Measurements from ENCODE around the gene CRELD2. TPM values are rescaled to one million over a fixed set of nuclear protein-coding genes. Genes with fewer than 3 reads are reported as not detected.

Gene CRELD2
- total and polyA plus RNA-seq, 4 donors: 21.5 to 61.3 (median 44.1) TPM

- Histone ChIP-seq H3K27me3 (ENCODE audit: control insufficient read depth, insufficient read depth, low read length) (no peaks in the 10 kb centered on the region), H3K9me3 (ENCODE audit: control insufficient read depth, insufficient read depth, low read length) (no peaks in the 10 kb centered on the region), H3K36me3 (ENCODE audit: control insufficient read depth, insufficient read depth, low read length) (no peaks in the 10 kb centered on the region), H3K27ac (ENCODE audit: low read depth, low read length) (no peak overlapping the region), H3K4me3 (ENCODE audit: low read depth, low read length) (no peak overlapping the region), H3K4me1 (ENCODE audit: control insufficient read depth, insufficient read depth, low read length) (peaks cover 17% of the 10 kb centered on the region)
- 79% methylated on average over 8 of the region's 8 CpGs for WGBS (ENCODE audit: insufficient coverage)
- no peak for DNase-seq (ENCODE audit: low read depth in 4 of 6, low spot score in 6 of 6)
Measured at GRCh38 chr22:49954354-49954753, 35.9 kb downstream of the CRELD2 start.

GRCh38 chr22:49954991-49955580 is 36.7 kb downstream of the CRELD2 start:
- no peaks in the 10 kb centered on the region for H3K36me3 ChIP-seq (ENCODE audit: control insufficient read depth, insufficient read depth, low read length)
- no peaks in the 10 kb centered on the region for H3K27me3 ChIP-seq (ENCODE audit: control insufficient read depth, insufficient read depth, low read length)
- H3K4me3 ChIP-seq (ENCODE audit: low read depth, low read length): no peak overlapping the region
- no peaks in the 10 kb centered on the region for H3K9me3 ChIP-seq (ENCODE audit: control insufficient read depth, insufficient read depth, low read length)
- no peak overlapping the region for H3K27ac ChIP-seq (ENCODE audit: low read depth, low read length)
- DNase-seq (ENCODE audit: low read depth in 4 of 6, low spot score in 6 of 6): no peak
- peaks cover 19% of the 10 kb centered on the region for H3K4me1 ChIP-seq (ENCODE audit: control insufficient read depth, insufficient read depth, low read length)
- 84% methylated on average over 14 of the region's 15 CpGs for WGBS (ENCODE audit: insufficient coverage)

- WGBS (ENCODE audit: insufficient coverage): 90% methylated on average over 22 of the region's 22 CpGs
- Histone ChIP-seq H3K9me3 (ENCODE audit: control insufficient read depth, insufficient read depth, low read length) (no peaks in the 10 kb centered on the region), H3K36me3 (ENCODE audit: control insufficient read depth, insufficient read depth, low read length) (no peaks in the 10 kb centered on the region), H3K4me1 (ENCODE audit: control insufficient read depth, insufficient read depth, low read length) (peaks cover 19% of the 10 kb centered on the region), H3K4me3 (ENCODE audit: low read depth, low read length) (no peak overlapping the region), H3K27me3 (ENCODE audit: control insufficient read depth, insufficient read depth, low read length) (no peaks in the 10 kb centered on the region), H3K27ac (ENCODE audit: low read depth, low read length) (no peak overlapping the region)
- no peak for DNase-seq (ENCODE audit: low read depth in 4 of 6, low spot score in 6 of 6)
Measured at GRCh38 chr22:49955581-49956417, 37.4 kb downstream of the CRELD2 start.

- Histone ChIP-seq H3K27me3 (ENCODE audit: control insufficient read depth, insufficient read depth, low read length) (no peaks in the 10 kb centered on the region), H3K27ac (ENCODE audit: low read depth, low read length) (no peak overlapping the region), H3K36me3 (ENCODE audit: control insufficient read depth, insufficient read depth, low read length) (no peaks in the 10 kb centered on the region), H3K9me3 (ENCODE audit: control insufficient read depth, insufficient read depth, low read length) (no peaks in the 10 kb centered on the region), H3K4me3 (ENCODE audit: low read depth, low read length) (no peak overlapping the region), H3K4me1 (ENCODE audit: control insufficient read depth, insufficient read depth, low read length) (peaks cover 16% of the 10 kb centered on the region)
- no peak for DNase-seq (ENCODE audit: low read depth in 4 of 6, low spot score in 6 of 6)
- WGBS (ENCODE audit: insufficient coverage): 92% methylated on average over 15 of the region's 15 CpGs
Measured at GRCh38 chr22:49956418-49956770, 38.0 kb downstream of the CRELD2 start.

- Histone ChIP-seq H3K27me3 (ENCODE audit: control insufficient read depth, insufficient read depth, low read length) (no peaks in the 10 kb centered on the region), H3K27ac (ENCODE audit: low read depth, low read length) (no peak overlapping the region), H3K4me3 (ENCODE audit: low read depth, low read length) (no peak overlapping the region), H3K36me3 (ENCODE audit: control insufficient read depth, insufficient read depth, low read length) (peaks cover 5% of the 10 kb centered on the region), H3K4me1 (ENCODE audit: control insufficient read depth, insufficient read depth, low read length) (peaks cover 19% of the 10 kb centered on the region), H3K9me3 (ENCODE audit: control insufficient read depth, insufficient read depth, low read length) (no peaks in the 10 kb centered on the region)
- no peak for DNase-seq (ENCODE audit: low read depth in 4 of 6, low spot score in 6 of 6)
- WGBS (ENCODE audit: insufficient coverage): 87% methylated on average over 19 of the region's 20 CpGs
Measured at GRCh38 chr22:49956914-49957825, 38.7 kb downstream of the CRELD2 start.

- Histone ChIP-seq H3K4me3 (ENCODE audit: low read depth, low read length) (no peak overlapping the region), H3K27ac (ENCODE audit: low read depth, low read length) (no peak overlapping the region), H3K36me3 (ENCODE audit: control insufficient read depth, insufficient read depth, low read length) (peaks cover 11% of the 10 kb centered on the region), H3K27me3 (ENCODE audit: control insufficient read depth, insufficient read depth, low read length) (no peaks in the 10 kb centered on the region), H3K9me3 (ENCODE audit: control insufficient read depth, insufficient read depth, low read length) (no peaks in the 10 kb centered on the region), H3K4me1 (ENCODE audit: control insufficient read depth, insufficient read depth, low read length) (peaks cover 26% of the 10 kb centered on the region)
- 83% methylated on average over 11 of the region's 12 CpGs for WGBS (ENCODE audit: insufficient coverage)
- DNase-seq (ENCODE audit: low read depth in 4 of 6, low spot score in 6 of 6): no peak
Measured at GRCh38 chr22:49957826-49958365, 39.5 kb downstream of the CRELD2 start.

- Histone ChIP-seq H3K36me3 (ENCODE audit: control insufficient read depth, insufficient read depth, low read length) (peaks cover 17% of the 10 kb centered on the region), H3K4me1 (ENCODE audit: control insufficient read depth, insufficient read depth, low read length) (peaks cover 31% of the 10 kb centered on the region), H3K27me3 (ENCODE audit: control insufficient read depth, insufficient read depth, low read length) (no peaks in the 10 kb centered on the region), H3K9me3 (ENCODE audit: control insufficient read depth, insufficient read depth, low read length) (no peaks in the 10 kb centered on the region), H3K4me3 (ENCODE audit: low read depth, low read length) (no peak overlapping the region), H3K27ac (ENCODE audit: low read depth, low read length) (no peak overlapping the region)
- no peak for DNase-seq (ENCODE audit: low read depth in 4 of 6, low spot score in 6 of 6)
- WGBS (ENCODE audit: insufficient coverage): 87% methylated on average over 15 of the region's 16 CpGs
Measured at GRCh38 chr22:49958366-49958921, 40.0 kb downstream of the CRELD2 start.

GRCh38 chr22:49958931-49959781 is 40.7 kb downstream of the CRELD2 start:
- WGBS (ENCODE audit: insufficient coverage): 73% methylated on average over 26 of the region's 29 CpGs
- Histone ChIP-seq H3K27me3 (ENCODE audit: control insufficient read depth, insufficient read depth, low read length) (no peaks in the 10 kb centered on the region), H3K4me1 (ENCODE audit: control insufficient read depth, insufficient read depth, low read length) (peaks cover 38% of the 10 kb centered on the region), H3K4me3 (ENCODE audit: low read depth, low read length) (peak overlapping the region; percentile 40), H3K27ac (ENCODE audit: low read depth, low read length) (peak overlapping the region; percentile 61), H3K9me3 (ENCODE audit: control insufficient read depth, insufficient read depth, low read length) (no peaks in the 10 kb centered on the region), H3K36me3 (ENCODE audit: control insufficient read depth, insufficient read depth, low read length) (peaks cover 23% of the 10 kb centered on the region)
- no peak for DNase-seq (ENCODE audit: low read depth in 4 of 6, low spot score in 6 of 6)
